Measurements from ENCODE around the gene C9orf57. TPM values are rescaled to one million over a fixed set of nuclear protein-coding genes. Genes with fewer than 3 reads are reported as not detected.

C9orf57 gene
- polyA plus RNA-seq, 1 donor (not counting 4 experiments of a cell fraction or from before 2014, with no cell fraction given) = not detected

DNA sequence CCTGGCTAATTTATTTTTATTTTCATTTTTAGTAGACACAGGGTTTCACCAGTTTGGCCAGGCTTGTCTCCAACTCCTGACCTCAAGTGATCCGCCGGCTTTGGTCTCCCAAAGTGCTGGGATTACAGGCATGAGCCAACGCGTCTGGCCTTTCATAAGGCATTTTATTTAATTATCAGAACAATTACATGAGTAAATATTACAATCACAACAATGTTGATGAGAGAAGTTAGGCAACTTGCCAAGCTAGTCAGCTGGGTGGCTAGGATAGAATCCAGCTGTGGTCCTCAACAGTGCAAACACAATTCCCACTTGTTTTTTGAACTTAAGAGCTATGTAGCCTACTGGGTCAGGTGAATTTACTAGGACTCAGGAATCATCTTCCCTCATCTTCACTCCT, 22.0 kb downstream of the C9orf57 start:
- Histone ChIP-seq H4K20me1 (ENCODE audit: control insufficient read depth, extremely low read depth, insufficient read depth, low read length) (no peaks in the 10 kb centered on the region), H3K9me3 (ENCODE audit: control insufficient read depth, low read depth, low read length) (no peaks in the 10 kb centered on the region), H3K79me2 (ENCODE audit: control insufficient read depth, insufficient read depth, low read length) (no peaks in the 10 kb centered on the region), H3K36me3 (ENCODE audit: control insufficient read depth in 2 of 2, extremely low read depth in 1 of 2, insufficient read depth in 2 of 2, low read length in 2 of 2) (no peaks in the 10 kb centered on the region), H3K27me3 (ENCODE audit: control insufficient read depth, extremely low read depth, insufficient read depth, low read length) (no peaks in the 10 kb centered on the region), H3K27ac (ENCODE audit: control insufficient read depth, insufficient read depth, low read length) (no peak overlapping the region), H3K9ac (ENCODE audit: control insufficient read depth, extremely low read depth, insufficient read depth, low read length) (no peak overlapping the region), H3K4me3 (ENCODE audit: control insufficient read depth in 2 of 3, extremely low read depth in 1 of 3, insufficient read depth in 2 of 3, low read depth in 1 of 3, low read length in 3 of 3) (no peak overlapping the region), H2AFZ (ENCODE audit: control insufficient read depth, low read length) (no peak overlapping the region), H3K4me2 (ENCODE audit: control insufficient read depth, extremely low read depth, insufficient read depth, low read depth, low read length) (no peak overlapping the region), H3K4me1 (ENCODE audit: control insufficient read depth, extremely low read depth, insufficient read depth, low read length) (no peaks in the 10 kb centered on the region), H3K9me1 (ENCODE audit: control insufficient read depth, extremely low read depth, insufficient read depth, low read length) (no peaks in the 10 kb centered on the region)
- no peak for FAIRE-seq
- dilution Hi-C loops (cut with MboI; ENCODE audit: extremely low pct_ligation_motif_present, low sequenced_read_pairs) = loop anchor here (25.0 kb wide), 1 partner anchor 224 kb away; no protein-coding TSS in a partner anchor
- no peak for TF ChIP-seq EZH2 (IDR thresholded peaks at IDR 0.05; ENCODE audit: low read length)
- TF ChIP-seq, protein P1, sequence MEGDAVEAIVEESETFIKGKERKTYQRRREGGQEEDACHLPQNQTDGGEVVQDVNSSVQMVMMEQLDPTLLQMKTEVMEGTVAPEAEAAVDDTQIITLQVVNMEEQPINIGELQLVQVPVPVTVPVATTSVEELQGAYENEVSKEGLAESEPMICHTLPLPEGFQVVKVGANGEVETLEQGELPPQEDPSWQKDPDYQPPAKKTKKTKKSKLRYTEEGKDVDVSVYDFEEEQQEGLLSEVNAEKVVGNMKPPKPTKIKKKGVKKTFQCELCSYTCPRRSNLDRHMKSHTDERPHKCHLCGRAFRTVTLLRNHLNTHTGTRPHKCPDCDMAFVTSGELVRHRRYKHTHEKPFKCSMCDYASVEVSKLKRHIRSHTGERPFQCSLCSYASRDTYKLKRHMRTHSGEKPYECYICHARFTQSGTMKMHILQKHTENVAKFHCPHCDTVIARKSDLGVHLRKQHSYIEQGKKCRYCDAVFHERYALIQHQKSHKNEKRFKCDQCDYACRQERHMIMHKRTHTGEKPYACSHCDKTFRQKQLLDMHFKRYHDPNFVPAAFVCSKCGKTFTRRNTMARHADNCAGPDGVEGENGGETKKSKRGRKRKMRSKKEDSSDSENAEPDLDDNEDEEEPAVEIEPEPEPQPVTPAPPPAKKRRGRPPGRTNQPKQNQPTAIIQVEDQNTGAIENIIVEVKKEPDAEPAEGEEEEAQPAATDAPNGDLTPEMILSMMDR (optimal IDR thresholded peaks at IDR 0.05 in 1 of 3, IDR thresholded peaks at IDR 0.05 in 1 of 3, conservative IDR thresholded peaks at IDR 0.05 in 1 of 3; ENCODE audit: extremely low read depth in 1 of 3, insufficient read depth in 2 of 3, low read length in 3 of 3) = no peak
- no peak for DNase-seq (ENCODE audit: low read depth, low spot score)

DNA sequence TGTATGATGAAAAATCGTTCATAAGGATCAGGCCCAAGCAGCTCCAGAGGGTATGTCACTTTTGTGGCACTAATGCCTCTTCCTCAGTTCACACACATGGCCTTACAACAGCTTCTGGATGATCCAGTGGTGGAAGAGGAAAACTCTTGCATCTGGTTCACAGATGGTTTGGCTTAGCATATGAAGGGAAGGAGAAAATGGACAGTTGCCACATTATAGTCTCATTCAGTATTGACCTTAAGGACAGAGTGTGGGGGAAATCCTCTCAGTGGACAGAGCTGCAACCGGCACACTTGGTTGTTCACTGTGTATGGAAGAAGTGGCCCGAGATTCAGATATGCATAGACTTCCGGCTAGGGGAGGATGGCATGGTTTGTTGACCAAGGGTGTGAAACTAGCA, 22.8 kb downstream of the C9orf57 start:
- H3K9me1 ChIP-seq (ENCODE audit: control insufficient read depth, extremely low read depth, insufficient read depth, low read length) = no peaks in the 10 kb centered on the region
- no peaks in the 10 kb centered on the region for H3K27me3 ChIP-seq (ENCODE audit: control insufficient read depth, extremely low read depth, insufficient read depth, low read length)
- H3K4me3 ChIP-seq (ENCODE audit: control insufficient read depth in 2 of 3, extremely low read depth in 1 of 3, insufficient read depth in 2 of 3, low read depth in 1 of 3, low read length in 3 of 3) = no peak overlapping the region
- H3K79me2 ChIP-seq (ENCODE audit: control insufficient read depth, insufficient read depth, low read length) = no peaks in the 10 kb centered on the region
- dilution Hi-C loops (cut with MboI; ENCODE audit: extremely low pct_ligation_motif_present, low sequenced_read_pairs) = loop anchor here (25.0 kb wide), 1 partner anchor 225 kb away; no protein-coding TSS in a partner anchor
- H3K27ac ChIP-seq (ENCODE audit: control insufficient read depth, insufficient read depth, low read length) = no peak overlapping the region
- no peak overlapping the region for H3K4me2 ChIP-seq (ENCODE audit: control insufficient read depth, extremely low read depth, insufficient read depth, low read depth, low read length)
- H3K9ac ChIP-seq (ENCODE audit: control insufficient read depth, extremely low read depth, insufficient read depth, low read length) = no peak overlapping the region
- no peaks in the 10 kb centered on the region for H3K9me3 ChIP-seq (ENCODE audit: control insufficient read depth, low read depth, low read length)
- no peaks in the 10 kb centered on the region for H3K36me3 ChIP-seq (ENCODE audit: control insufficient read depth in 2 of 2, extremely low read depth in 1 of 2, insufficient read depth in 2 of 2, low read length in 2 of 2)
- H3K4me1 ChIP-seq (ENCODE audit: control insufficient read depth, extremely low read depth, insufficient read depth, low read length) = no peaks in the 10 kb centered on the region
- no peaks in the 10 kb centered on the region for H4K20me1 ChIP-seq (ENCODE audit: control insufficient read depth, extremely low read depth, insufficient read depth, low read length)
- no peak for TF ChIP-seq EZH2 (IDR thresholded peaks at IDR 0.05; ENCODE audit: low read length)
- TF ChIP-seq, protein P1 (optimal IDR thresholded peaks at IDR 0.05 in 1 of 3, IDR thresholded peaks at IDR 0.05 in 1 of 3, conservative IDR thresholded peaks at IDR 0.05 in 1 of 3; ENCODE audit: extremely low read depth in 1 of 3, insufficient read depth in 2 of 3, low read length in 3 of 3) = no peak
- DNase-seq (ENCODE audit: low read depth, low spot score) (no peak), FAIRE-seq (no peak)
- no peak overlapping the region for H2AFZ ChIP-seq (ENCODE audit: control insufficient read depth, low read length)
